ENCODE measurements around the gene ZNF202. TPM values are rescaled to one million over a fixed set of nuclear protein-coding genes. Genes with fewer than 3 reads are reported as not detected.

ZNF202 gene
- total and polyA plus RNA-seq, 2 of the 13 experiments (the other 11 are each of a cell fraction or from before 2014, with no cell fraction given): 7.7 to 7.9 TPM

DNA sequence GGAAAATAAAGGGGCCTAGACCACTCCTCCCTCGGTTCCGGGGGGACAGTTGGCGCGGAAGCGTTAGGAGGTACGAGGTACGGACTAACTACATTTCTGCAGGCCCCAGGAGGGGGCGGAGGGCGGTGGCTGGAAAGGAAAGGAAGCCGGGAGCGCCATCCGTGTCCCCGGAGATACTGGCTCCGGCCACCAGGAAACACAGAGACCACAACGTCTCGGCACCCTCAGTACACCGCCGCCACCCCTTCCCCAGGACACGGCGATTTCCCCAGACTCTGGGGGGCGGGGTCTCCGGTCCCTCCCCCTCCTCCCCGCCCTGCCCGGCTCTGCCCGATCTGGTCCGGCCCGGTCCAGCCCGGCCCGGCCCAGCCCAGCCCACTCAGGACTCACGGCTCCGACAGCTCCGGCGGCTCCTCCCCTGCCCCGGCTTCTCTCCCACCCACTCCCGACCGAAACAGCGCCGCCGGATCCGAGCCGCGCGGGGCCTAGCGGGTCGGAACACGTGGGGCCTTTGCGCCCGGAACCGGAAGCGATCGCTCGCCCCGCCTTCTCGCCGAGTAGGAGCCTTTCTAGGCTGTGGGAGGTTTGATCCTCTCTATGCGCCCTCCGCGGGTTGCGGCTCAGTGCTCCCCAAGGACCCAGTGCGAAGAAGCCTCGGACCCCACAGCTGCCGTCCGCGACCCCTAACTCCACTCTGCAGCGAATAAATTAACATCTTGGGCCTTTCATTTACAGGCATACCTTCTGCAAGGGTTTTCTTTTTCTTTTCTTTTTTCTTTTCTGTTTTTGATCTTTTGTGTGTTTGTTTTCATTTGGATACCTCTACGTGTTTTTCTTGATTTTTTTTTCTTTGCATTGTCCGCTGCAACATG, at the start of gene ZNF202 (continued):
- TF ChIP-seq, protein P1, sequence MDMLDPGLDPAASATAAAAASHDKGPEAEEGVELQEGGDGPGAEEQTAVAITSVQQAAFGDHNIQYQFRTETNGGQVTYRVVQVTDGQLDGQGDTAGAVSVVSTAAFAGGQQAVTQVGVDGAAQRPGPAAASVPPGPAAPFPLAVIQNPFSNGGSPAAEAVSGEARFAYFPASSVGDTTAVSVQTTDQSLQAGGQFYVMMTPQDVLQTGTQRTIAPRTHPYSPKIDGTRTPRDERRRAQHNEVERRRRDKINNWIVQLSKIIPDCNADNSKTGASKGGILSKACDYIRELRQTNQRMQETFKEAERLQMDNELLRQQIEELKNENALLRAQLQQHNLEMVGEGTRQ (IDR thresholded peaks at IDR 0.05; ENCODE audit: low read depth, low read length): peak; percentile 68
- TF ChIP-seq, protein P1 (CRISPR knock-in tag; IDR thresholded peaks at IDR 0.05; ENCODE audit: borderline replicate concordance): peak; percentile 87; the same call in 1 of the 2 replicates
- TF ChIP-seq, protein P2, sequence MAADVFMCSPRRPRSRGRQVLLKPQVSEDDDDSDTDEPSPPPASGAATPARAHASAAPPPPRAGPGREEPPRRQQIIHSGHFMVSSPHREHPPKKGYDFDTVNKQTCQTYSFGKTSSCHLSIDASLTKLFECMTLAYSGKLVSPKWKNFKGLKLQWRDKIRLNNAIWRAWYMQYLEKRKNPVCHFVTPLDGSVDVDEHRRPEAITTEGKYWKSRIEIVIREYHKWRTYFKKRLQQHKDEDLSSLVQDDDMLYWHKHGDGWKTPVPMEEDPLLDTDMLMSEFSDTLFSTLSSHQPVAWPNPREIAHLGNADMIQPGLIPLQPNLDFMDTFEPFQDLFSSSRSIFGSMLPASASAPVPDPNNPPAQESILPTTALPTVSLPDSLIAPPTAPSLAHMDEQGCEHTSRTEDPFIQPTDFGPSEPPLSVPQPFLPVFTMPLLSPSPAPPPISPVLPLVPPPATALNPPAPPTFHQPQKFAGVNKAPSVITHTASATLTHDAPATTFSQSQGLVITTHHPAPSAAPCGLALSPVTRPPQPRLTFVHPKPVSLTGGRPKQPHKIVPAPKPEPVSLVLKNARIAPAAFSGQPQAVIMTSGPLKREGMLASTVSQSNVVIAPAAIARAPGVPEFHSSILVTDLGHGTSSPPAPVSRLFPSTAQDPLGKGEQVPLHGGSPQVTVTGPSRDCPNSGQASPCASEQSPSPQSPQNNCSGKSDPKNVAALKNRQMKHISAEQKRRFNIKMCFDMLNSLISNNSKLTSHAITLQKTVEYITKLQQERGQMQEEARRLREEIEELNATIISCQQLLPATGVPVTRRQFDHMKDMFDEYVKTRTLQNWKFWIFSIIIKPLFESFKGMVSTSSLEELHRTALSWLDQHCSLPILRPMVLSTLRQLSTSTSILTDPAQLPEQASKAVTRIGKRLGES (CRISPR knock-in tag; IDR thresholded peaks at IDR 0.05; ENCODE audit: borderline replicate concordance): no peak
- TF ChIP-seq ZNF501 (CRISPR knock-in tag; IDR thresholded peaks at IDR 0.05): peak; percentile 75
- no peak for TF ChIP-seq CEBPZ (IDR thresholded peaks at IDR 0.05; ENCODE audit: low read length)
- TF ChIP-seq SP5 (CRISPR knock-in tag; IDR thresholded peaks at IDR 0.05; ENCODE audit: borderline replicate concordance, low read depth): peak; percentile 49; the same call in 1 of the 2 replicates
- peak; percentile 79 for TF ChIP-seq UBTF (CRISPR knock-in tag; IDR thresholded peaks at IDR 0.05)
- no peak for TF ChIP-seq MAFK (conservative IDR thresholded peaks at IDR 0.05 in 1 of 2, IDR thresholded peaks at IDR 0.05 in 1 of 2; ENCODE audit: low read length in 2 of 2)
- peak; percentile 81 for TF ChIP-seq POGZ (CRISPR knock-in tag; IDR thresholded peaks at IDR 0.05)
- TF ChIP-seq SMYD3 (CRISPR knock-in tag; IDR thresholded peaks at IDR 0.05): no peak
